SK-N-SH (cell line): Measurements from ENCODE around the gene ARID1B. TPM values are rescaled to one million over a fixed set of nuclear protein-coding genes. Genes with fewer than 3 reads are reported as not detected.

Experiments
- CTCF ChIA-PET: fragments of 300-600, 350-600 bp; formaldehyde crosslinking; extraction: SDS; loops from one replicate; lab custom pipeline; 2021; lab: Yijun Ruan, JAX
- POLR2A ChIA-PET: fragments of 350-600 bp; sonication (Branson Sonifier 250); formaldehyde crosslinking; extraction: SDS; loops from one replicate; lab custom pipeline; 2020; ENCODE audit warnings: antibody characterized with exemption, inconsistent platforms; lab: Yijun Ruan, JAX
- DNase-seq: peaks from one replicate; pipeline ENCODE4 v3.0.0; 2012
- H2AFZ ChIP-seq: fragments of 200-600 bp; sonication (generic); 2 replicates; pipeline ENCODE4 v1.8.1; 2016; ENCODE audit warnings: antibody characterized with exemption, mild to moderate bottlenecking, low read depth
- H3F3A ChIP-seq: fragments of 200-600 bp; sonication (generic); replicated peaks from 2 replicates; pipeline ENCODE3; 2016; ENCODE audit warnings: antibody characterized with exemption, mild to moderate bottlenecking; ENCODE audit not compliant: insufficient read depth
- H3K27ac ChIP-seq, 2 experiments: fragments of 200-500 bp in 1 of 2; fragments of 200-600 bp in 1 of 2; sonication (Bioruptor generic) in 1 of 2; sonication (generic), shearing (Covaris generic) in 1 of 2; 2 replicates each; pipeline versions ENCODE4 v1.5.1 to v1.6.1; 2014 to 2016; ENCODE audit warnings: low read depth in 2 of 2, inconsistent platforms in 1 of 2, low read length in 1 of 2, mild to moderate bottlenecking in 1 of 2, mixed read lengths in 1 of 2
- H3K27me3 ChIP-seq: fragments of 200-600 bp; sonication (generic), shearing (Covaris generic); 2 replicates; pipeline ENCODE4 v1.6.1; 2016; ENCODE audit warnings: mixed run types; ENCODE audit not compliant: insufficient read depth
- H3K36me3 ChIP-seq, 2 experiments: fragments of 200-500 bp in 1 of 2; fragments of 200-600 bp in 1 of 2; sonication (Bioruptor generic) in 1 of 2; sonication (generic) in 1 of 2; replicated peaks in 1 of 2; 2 replicates each; pipeline versions ENCODE3 to v1.5.1; 2014 to 2016; ENCODE audit warnings: low read length in 1 of 2, mild to moderate bottlenecking in 1 of 2; ENCODE audit not compliant: insufficient read depth in 2 of 2, control insufficient read depth in 1 of 2
- H3K4me1 ChIP-seq, 2 experiments: fragments of 200-500 bp in 1 of 2; fragments of 200-600 bp in 1 of 2; sonication (Bioruptor generic) in 1 of 2; sonication (generic), shearing (Covaris generic) in 1 of 2; 2 replicates each; pipeline versions ENCODE4 v1.5.1 to v1.6.1; 2014 to 2016; ENCODE audit warnings: low read depth in 1 of 2, low read length in 1 of 2, mixed run types in 1 of 2; ENCODE audit not compliant: insufficient read depth in 2 of 2, control insufficient read depth in 1 of 2
- H3K4me2 ChIP-seq: fragments of 200-600 bp; sonication (generic), shearing (Covaris generic); 2 replicates; pipeline ENCODE4 v1.6.1; 2017; ENCODE audit warnings: mixed run types
- H3K4me3 ChIP-seq, 2 experiments: fragments of 200-500 bp in 1 of 2; fragments of 200-600 bp in 1 of 2; sonication (Bioruptor generic) in 1 of 2; sonication (generic), shearing (Covaris generic) in 1 of 2; 2 replicates each; pipeline versions ENCODE4 v1.5.1 to v1.8.1; 2014 to 2016; ENCODE audit warnings: low read depth in 2 of 2, inconsistent platforms in 1 of 2, low read length in 1 of 2, mild to moderate bottlenecking in 1 of 2, mixed read lengths in 1 of 2, moderate library complexity in 1 of 2
- H3K79me2 ChIP-seq: fragments of 200-600 bp; sonication (generic); 2 replicates; pipeline ENCODE4 v1.8.1; 2017; ENCODE audit warnings: mild to moderate bottlenecking; ENCODE audit not compliant: insufficient read depth
- H3K9ac ChIP-seq: fragments of 200-600 bp; sonication (generic); 2 replicates; pipeline ENCODE4 v1.6.1; 2017; ENCODE audit warnings: mixed run types
- H3K9me2 ChIP-seq: fragments of 200-600 bp; sonication (generic); 2 replicates; pipeline ENCODE4 v1.6.1; 2017; ENCODE audit warnings: mixed run types
- H3K9me3 ChIP-seq: fragments of 200-600 bp; sonication (generic); 2 replicates; pipeline ENCODE4 v1.6.1; 2017; ENCODE audit warnings: mixed run types, mild to moderate bottlenecking, moderate library complexity
- H4K20me1 ChIP-seq: fragments of 200-600 bp; sonication (generic); 2 replicates; pipeline ENCODE4 v1.6.1; 2017; ENCODE audit warnings: mild to moderate bottlenecking, mixed run types; ENCODE audit not compliant: insufficient read depth
- EP300 ChIP-seq, 2 experiments: IDR thresholded peaks; 2 replicates each; pipeline versions ENCODE4 v1.4.0 to v1.6.1; 2012; ENCODE audit warnings: borderline replicate concordance in 1 of 2, low read depth in 1 of 2, low read length in 1 of 2
- EZH2phosphoT487 ChIP-seq: fragments of 200-600 bp; sonication (generic); IDR thresholded peaks from 2 replicates; pipeline ENCODE4 v1.6.1; 2017; ENCODE audit warnings: low read depth, mixed run types, mild to moderate bottlenecking, antibody characterized with exemption, moderate library complexity, borderline replicate concordance
- FOXJ3 ChIP-seq: sonication (generic); formaldehyde crosslinking; IDR thresholded peaks from 2 replicates; pipeline ENCODE4 v1.5.1; 2020; ENCODE audit warnings: mild to moderate bottlenecking, missing genetic modification reagents
- GABPA ChIP-seq: IDR thresholded peaks from 2 replicates; pipeline ENCODE4 v1.4.0; 2012; ENCODE audit warnings: low read depth, mild to moderate bottlenecking
- GATA2 ChIP-seq: sonication (generic); formaldehyde crosslinking; IDR thresholded peaks from 2 replicates; pipeline ENCODE4 v1.5.0; 2020; ENCODE audit warnings: mild to moderate bottlenecking, missing genetic modification reagents
- IRF3 ChIP-seq: fragments of 150-350 bp; IDR thresholded peaks from 2 replicates; pipeline ENCODE4 v1.6.1; 2016; ENCODE audit warnings: mild to moderate bottlenecking, low read depth, low read length
- JUND ChIP-seq: IDR thresholded peaks from 2 replicates; pipeline ENCODE4 v1.4.0; 2012
- MEF2A ChIP-seq: IDR thresholded peaks from 2 replicates; pipeline ENCODE4 v1.4.0; 2012; ENCODE audit warnings: low read depth, borderline replicate concordance
- NFIC ChIP-seq: IDR thresholded peaks from 2 replicates; pipeline ENCODE4 v1.4.0; 2012; ENCODE audit warnings: borderline replicate concordance
- NRF1 ChIP-seq: IDR thresholded peaks from 2 replicates; pipeline ENCODE4 v1.6.1; 2012; ENCODE audit warnings: low read depth, mild to moderate bottlenecking, low read length
- POLR2AphosphoS5 ChIP-seq: IDR thresholded peaks from 2 replicates; pipeline ENCODE4 v1.6.1; 2012; ENCODE audit warnings: low read depth, low read length
- RAD21 ChIP-seq: IDR thresholded peaks from 2 replicates; pipeline ENCODE4 v1.6.1; 2012; ENCODE audit warnings: mild to moderate bottlenecking, low read length
- RFX5 ChIP-seq: IDR thresholded peaks from 2 replicates; pipeline ENCODE4 v1.6.1; 2012; ENCODE audit warnings: mild to moderate bottlenecking, improper control_type of control experiment, low read length
- SIN3A ChIP-seq: IDR thresholded peaks from 2 replicates; pipeline ENCODE4 v1.6.1; 2012; ENCODE audit warnings: low read depth, mild to moderate bottlenecking, low read length, moderate library complexity, borderline replicate concordance
- SMC3 ChIP-seq: IDR thresholded peaks from 2 replicates; pipeline ENCODE4 v1.6.1; 2012; ENCODE audit warnings: low read depth, low read length, improper control_type of control experiment
- TAF1 ChIP-seq: IDR thresholded peaks from 2 replicates; pipeline ENCODE4 v1.6.1; 2012; ENCODE audit warnings: low read depth, mild to moderate bottlenecking, low read length, moderate library complexity, borderline replicate concordance
- USF1 ChIP-seq: IDR thresholded peaks from 2 replicates; pipeline ENCODE4 v1.4.0; 2012; ENCODE audit warnings: low read depth, borderline replicate concordance
- YY1 ChIP-seq: IDR thresholded peaks from 2 replicates; pipeline ENCODE4 v1.4.0; 2012; ENCODE audit warnings: low read depth, mild to moderate bottlenecking
- ZBTB33 ChIP-seq: IDR thresholded peaks from 2 replicates; pipeline ENCODE4 v1.4.0; 2012; ENCODE audit warnings: low read depth, borderline replicate concordance
- WGBS: methylation state at CpG from one replicate; pipeline ENCODE4 v1.1.6; 2017; ENCODE audit warnings: low lambda C conversion rate; 5-methylcytosine and 5-hydroxymethylcytosine counted together
- polyA plus RNA-seq, 3 experiments: library from polyadenylated mRNA; depleted of rRNA; stranded (reverse); fragments of >200 nt; gene quantifications; 2 replicates each; pipeline ENCODE4 v1.2.3, GENCODE V29; 2012
- TF ChIP-seq, protein P1 (sequence below): IDR thresholded peaks from 2 replicates; pipeline ENCODE4 v1.4.0; 2012; ENCODE audit warnings: low read depth

Gene ARID1B
- polyA plus RNA-seq, 1 of the 3 experiments (the other 2 are of a cell fraction) = 13.6 TPM

DNA sequence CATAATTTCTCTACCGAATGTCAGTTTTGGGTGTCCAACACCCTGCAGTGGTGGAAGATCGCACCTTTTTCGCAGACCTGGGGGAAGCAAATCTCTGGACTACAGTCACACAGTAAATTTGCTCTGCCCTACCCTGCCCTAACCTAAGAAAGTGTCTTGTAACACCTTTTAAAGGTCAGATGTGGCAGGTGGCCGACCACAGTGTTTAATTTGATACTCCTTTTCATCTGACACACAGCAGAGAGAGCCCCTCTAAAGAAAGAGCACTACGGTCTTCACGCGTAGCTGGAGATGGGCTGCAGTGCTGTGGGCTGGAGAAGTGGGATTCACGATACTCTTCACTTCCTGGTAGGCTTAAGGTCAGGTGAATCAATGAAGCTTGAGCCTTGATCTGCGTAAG is 436.2 kb downstream of the ARID1B start:
- H3K79me2 ChIP-seq = no peaks in the 10 kb centered on the region
- no peak for TF ChIP-seq USF1
- TF ChIP-seq IRF3 = no peak
- TF ChIP-seq FOXJ3 (CRISPR knock-in tag) = no peak
- no peak for TF ChIP-seq EZH2phosphoT487
- TF ChIP-seq RAD21 = no peak
- no peak for TF ChIP-seq JUND
- no peak for TF ChIP-seq YY1
- no peak for TF ChIP-seq RFX5
- no peak for TF ChIP-seq NRF1
- no peak for TF ChIP-seq SMC3
- no peak for TF ChIP-seq NFIC
- no peak for TF ChIP-seq POLR2AphosphoS5
- TF ChIP-seq EP300 (IDR thresholded peaks at IDR 0.05; ENCODE audit: borderline replicate concordance in 1 of 2, low read depth in 1 of 2, low read length in 1 of 2) = no peak
- WGBS = 97% methylated on average over 8 of the region's 9 CpGs
- H3K36me3 ChIP-seq = peaks cover 9 to 13% of the 10 kb centered on the region in 2 experiments
- no peaks in the 10 kb centered on the region for H3K9me2 ChIP-seq
- H3K4me3 ChIP-seq = no peak overlapping the region
- POLR2A ChIA-PET = no interaction called here
- no peak overlapping the region for H3K9ac ChIP-seq
- CTCF ChIA-PET = interaction anchor here (1.4 to 1.7 kb wide), 2 partner anchors 29 to 61 kb away, joined by 5 read pairs; no protein-coding TSS in a partner anchor
- DNase-seq = no peak
- peaks cover 0 to 3% of the 10 kb centered on the region in 2 experiments; a peak in 1 of 4 replicates for H3K4me1 ChIP-seq
- no peak overlapping the region for H2AFZ ChIP-seq
- H3K27me3 ChIP-seq = no peaks in the 10 kb centered on the region
- H3K27ac ChIP-seq = no peak overlapping the region
- no peaks in the 10 kb centered on the region for H3F3A ChIP-seq
- no peak overlapping the region for H3K4me2 ChIP-seq
- H3K9me3 ChIP-seq = no peaks in the 10 kb centered on the region
- H4K20me1 ChIP-seq = no peaks in the 10 kb centered on the region

GRCh38 chr6:157213907-157214565 is 436.9 kb downstream of the ARID1B start:
- H3K4me3 ChIP-seq = no peak overlapping the region
- TF ChIP-seq FOXJ3 (CRISPR knock-in tag) (no peak), SIN3A (no peak), TAF1 (no peak), GATA2 (CRISPR knock-in tag) (no peak), GABPA (no peak), MEF2A (no peak), EZH2phosphoT487 (no peak), USF1 (no peak), ZBTB33 (no peak)
- TF ChIP-seq, protein P1, sequence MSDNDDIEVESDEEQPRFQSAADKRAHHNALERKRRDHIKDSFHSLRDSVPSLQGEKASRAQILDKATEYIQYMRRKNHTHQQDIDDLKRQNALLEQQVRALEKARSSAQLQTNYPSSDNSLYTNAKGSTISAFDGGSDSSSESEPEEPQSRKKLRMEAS = no peak

More at GRCh38 chr6:157213907-157214565, 436.9 kb downstream of the ARID1B start:
- H3K4me1 ChIP-seq = peaks cover 0 to 3% of the 10 kb centered on the region in 2 experiments; a peak in 1 of 4 replicates
- DNase-seq = no peak
- no peaks in the 10 kb centered on the region for H4K20me1 ChIP-seq
- ChIA-PET CTCF (no interaction called here), POLR2A (no interaction called here)
- no peaks in the 10 kb centered on the region for H3K79me2 ChIP-seq
- H3K9me2 ChIP-seq = no peaks in the 10 kb centered on the region
- no peaks in the 10 kb centered on the region for H3K9me3 ChIP-seq
- H2AFZ ChIP-seq = no peak overlapping the region
- no peak overlapping the region for H3K9ac ChIP-seq
- H3K4me2 ChIP-seq = no peak overlapping the region
- peaks cover 8 to 9% of the 10 kb centered on the region in 2 experiments for H3K36me3 ChIP-seq
- H3K27me3 ChIP-seq = no peaks in the 10 kb centered on the region
- H3F3A ChIP-seq = no peaks in the 10 kb centered on the region
- WGBS = 96% methylated on average over 9 of the region's 10 CpGs
- H3K27ac ChIP-seq = no peak overlapping the region
